Activated B cell treated with CpG ODN at 0.5 μM for 24 hours (primary cell): ENCODE measurements around the gene ZCCHC4. TPM values are rescaled to one million over a fixed set of nuclear protein-coding genes. Genes with fewer than 3 reads are reported as not detected.
"Not testable (repeated sequence)": the region's sequence is repeated elsewhere in the genome, so short reads cannot be mapped to it uniquely, and the experiment has no call there.

Source experiments
- ATAC-seq: fragments of 200-7000 bp; cut with Tn5 transposase; one replicate; pipeline ENCODE4 v1.10.0; 2021; ENCODE audit warnings: low read depth, mild to moderate bottlenecking, moderate library complexity
- CTCF ChIA-PET: fragments of 350-600 bp; sonication (Branson Sonifier 250); formaldehyde crosslinking; loops from one replicate; lab custom pipeline; 2021; ENCODE audit warnings: antibody characterized with exemption; lab: Charles Lee
- POLR2A ChIA-PET: fragments of 350-600 bp; sonication (Branson Sonifier 250); formaldehyde crosslinking; loops from one replicate; lab custom pipeline; 2021; ENCODE audit warnings: antibody characterized with exemption; lab: Charles Lee
- DNase-seq: peaks from one replicate; pipeline ENCODE4 v3.0.0; 2022
- H3K27ac Mint-ChIP-seq: one replicate; pipeline ENCODE4 v1.8.0; 2020; ENCODE audit warnings: mixed read lengths
- H3K27me3 Mint-ChIP-seq: one replicate; pipeline ENCODE4 v1.8.0; 2021; ENCODE audit warnings: mixed read lengths
- H3K36me3 Mint-ChIP-seq: one replicate; pipeline ENCODE4 v1.8.0; 2021; ENCODE audit warnings: low read depth, mixed read lengths
- H3K4me1 Mint-ChIP-seq: one replicate; pipeline ENCODE4 v1.8.0; 2021; ENCODE audit warnings: mixed read lengths
- H3K4me3 Mint-ChIP-seq: one replicate; pipeline ENCODE4 v1.8.0; 2020; ENCODE audit warnings: mild to moderate bottlenecking, mixed read lengths
- H3K9me3 Mint-ChIP-seq: one replicate; pipeline ENCODE4 v1.8.0; 2020; ENCODE audit warnings: mixed read lengths
- CTCF ChIP-seq: fragments of 200-600 bp; IDR thresholded peaks from one replicate; pipeline ENCODE4 v1.8.0; 2022; ENCODE audit warnings: antibody characterized with exemption, mild to moderate bottlenecking
- intact Hi-C: fragments of 100-400 bp; cut with micrococcal nuclease; formaldehyde crosslinking; loops from one replicate; pipeline ENCODE4 v1.15.1; 2024
- total RNA-seq: library from RNA; stranded (reverse); gene quantifications from 2 replicates; pipeline ENCODE4 v1.2.3, GENCODE V29; 2022

ZCCHC4 gene
- total RNA-seq, 1 donor from 2014 or later, result 19.1 TPM

- DNase-seq, result no peak
Measured at GRCh38 chr4:25361253-25361652, 48.7 kb downstream of the ZCCHC4 start.

GRCh38 chr4:25367004-25367621 lies 54.5 kb downstream of the ZCCHC4 start:
- Mint-ChIP-seq H3K4me1 (no peaks in the 10 kb centered on the region), H3K4me3 (no peak overlapping the region), H3K27me3 (no peaks in the 10 kb centered on the region), H3K27ac (no peak overlapping the region), H3K36me3 (peaks cover 27% of the 10 kb centered on the region), H3K9me3 (no peaks in the 10 kb centered on the region)
- ATAC-seq (no peak), DNase-seq (no peak)
- intact Hi-C loops, result loop anchor here (1.0 to 2.0 kb wide), 5 partner anchors 10 to 878 kb away; partner anchors contain the start of genes ANAPC4 and SEPSECS
- ChIA-PET POLR2A (interaction anchor here (1.0 kb wide), 2 partner anchors 10 to 55 kb away, joined by 3 read pairs; partner anchors contain the start of genes ANAPC4 and ZCCHC4), CTCF (interaction anchor here (0.6 to 4.5 kb wide), 12 partner anchors 11 to 387 kb away, joined by 3 to 55 read pairs (median 5); partner anchors contain the start of gene ZCCHC4)
- no peak for TF ChIP-seq CTCF

More at GRCh38 chr4:25361253-25361652, 48.7 kb downstream of the ZCCHC4 start:
- intact Hi-C loops, result no loop called here
- Mint-ChIP-seq H3K27me3 (no peaks in the 10 kb centered on the region), H3K4me3 (no peak overlapping the region), H3K4me1 (no peaks in the 10 kb centered on the region), H3K27ac (no peak overlapping the region), H3K36me3 (peaks cover 28% of the 10 kb centered on the region), H3K9me3 (peaks cover 4% of the 10 kb centered on the region)
- ATAC-seq, result no peak
- ChIA-PET POLR2A (no interaction called here), CTCF (no interaction called here)
- TF ChIP-seq CTCF, result no peak

- ChIA-PET CTCF (interaction anchor here (0.9 to 4.5 kb wide), 10 partner anchors 10 to 388 kb away, joined by 3 to 55 read pairs (median 5); no protein-coding TSS in a partner anchor), POLR2A (interaction anchor here (0.7 kb wide), 1 partner anchor 55 kb away, joined by 3 read pairs; the partner anchor contains the start of gene ZCCHC4)
- intact Hi-C loops, result loop anchor here (1.0 to 2.0 kb wide), 5 partner anchors 9 to 879 kb away; partner anchors contain the start of genes ANAPC4 and SEPSECS
- Mint-ChIP-seq H3K9me3 (no peaks in the 10 kb centered on the region), H3K27me3 (no peaks in the 10 kb centered on the region), H3K4me3 (no peak overlapping the region), H3K36me3 (peaks cover 27% of the 10 kb centered on the region), H3K27ac (no peak overlapping the region), H3K4me1 (no peaks in the 10 kb centered on the region)
- ATAC-seq (no peak), DNase-seq (no peak)
- TF ChIP-seq CTCF, result no peak
Measured at GRCh38 chr4:25367877-25368276, 55.3 kb downstream of the ZCCHC4 start.

GRCh38 chr4:25368315-25368714 lies 55.7 kb downstream of the ZCCHC4 start:
- Mint-ChIP-seq H3K36me3 (peaks cover 27% of the 10 kb centered on the region), H3K4me3 (no peak overlapping the region), H3K27ac (no peak overlapping the region), H3K27me3 (no peaks in the 10 kb centered on the region), H3K9me3 (no peaks in the 10 kb centered on the region), H3K4me1 (no peaks in the 10 kb centered on the region)
- POLR2A ChIA-PET, result interaction anchor here (0.7 kb wide), 1 partner anchor 56 kb away, joined by 3 read pairs; the partner anchor contains the start of gene ZCCHC4
- no peak for DNase-seq
- ATAC-seq, result no peak
- CTCF ChIA-PET, result interaction anchor here (0.8 to 4.5 kb wide), 8 partner anchors 10 to 389 kb away, joined by 3 to 55 read pairs (median 4); partner anchors contain the start of gene ZCCHC4
- no peak for TF ChIP-seq CTCF
- intact Hi-C loops, result no loop called here

- POLR2A ChIA-PET, result no interaction called here
- no peak overlapping the region for H3K4me3 Mint-ChIP-seq
- DNase-seq, result no peak
Measured at GRCh38 chr4:25370242-25370641, 57.7 kb downstream of the ZCCHC4 start.

GRCh38 chr4:25372549-25372948 lies 60.0 kb downstream of the ZCCHC4 start:
- intact Hi-C loops, DNase-seq, H3K27ac Mint-ChIP-seq, ATAC-seq, H3K27me3 Mint-ChIP-seq, H3K4me1 Mint-ChIP-seq, H3K4me3 Mint-ChIP-seq, POLR2A ChIA-PET, H3K9me3 Mint-ChIP-seq, CTCF ChIA-PET: not testable (repeated sequence)
- H3K36me3 Mint-ChIP-seq, result peaks cover 20% of the 10 kb centered on the region

More at GRCh38 chr4:25370242-25370641, 57.7 kb downstream of the ZCCHC4 start:
- TF ChIP-seq CTCF, result no peak
- Mint-ChIP-seq H3K27me3 (no peaks in the 10 kb centered on the region), H3K27ac (no peak overlapping the region), H3K9me3 (no peaks in the 10 kb centered on the region), H3K36me3 (peaks cover 17% of the 10 kb centered on the region), H3K4me1 (no peaks in the 10 kb centered on the region)
- intact Hi-C loops, result no loop called here
- no peak for ATAC-seq
- CTCF ChIA-PET, result no interaction called here
